CD4-positive, alpha-beta memory T cell (primary cell): ENCODE results near the gene FNTB. TPM values are rescaled to one million over a fixed set of nuclear protein-coding genes. Genes with fewer than 3 reads are reported as not detected.
A peak's percentile ranks its signal among the peaks of the same experiment; 100 is the strongest.

Experiments
- CTCF ChIA-PET: fragments of 350-600 bp; sonication (Branson Sonifier 250); formaldehyde crosslinking; loops from one replicate; lab custom pipeline; 2021; ENCODE audit warnings: inconsistent platforms; ENCODE audit not compliant: partially characterized antibody; lab: Charles Lee
- POLR2A ChIA-PET: fragments of 350-600 bp; sonication (Branson Sonifier 250); formaldehyde crosslinking; loops from one replicate; lab custom pipeline; 2021; ENCODE audit not compliant: partially characterized antibody; lab: Charles Lee
- DNase-seq, 5 donors: peaks; one replicate each; pipeline versions ENCODE4 v3.0.0 to v3.0.0-alpha.2; 2020 to 2022; ENCODE audit warnings: mixed read lengths in 1 of 5
- H3K27ac ChIP-seq: one replicate; pipeline ENCODE4 v1.7.0; 2013; ENCODE audit warnings: low read depth, low read length
- H3K27me3 ChIP-seq: 2 replicates; pipeline ENCODE4 v1.7.0; 2013; ENCODE audit warnings: mild to moderate bottlenecking, low read length, moderate library complexity; ENCODE audit not compliant: insufficient read depth
- H3K36me3 ChIP-seq: 2 replicates; pipeline ENCODE4 v1.7.0; 2013; ENCODE audit warnings: mild to moderate bottlenecking, low read length, moderate library complexity; ENCODE audit not compliant: insufficient read depth
- H3K4me1 ChIP-seq: 2 replicates; pipeline ENCODE4 v1.7.0; 2013; ENCODE audit warnings: mild to moderate bottlenecking, low read length, moderate library complexity; ENCODE audit not compliant: insufficient read depth
- H3K4me3 ChIP-seq, 2 donors: one replicate each; pipeline ENCODE4 v1.7.0; 2013; ENCODE audit warnings: low read length in 2 of 2, mild to moderate bottlenecking in 1 of 2
- H3K9me3 ChIP-seq, 2 donors: one replicate each; pipeline ENCODE4 v1.7.0; 2013; ENCODE audit warnings: low read length in 2 of 2, control low read depth in 1 of 2; ENCODE audit not compliant: control insufficient read depth in 1 of 2
- H3K27ac Mint-ChIP-seq, 7 donors: one replicate each; pipeline ENCODE4 v1.8.0; 2020 to 2021; ENCODE audit warnings: mixed read lengths in 7 of 7, mild to moderate bottlenecking in 6 of 7, inconsistent platforms in 3 of 7, moderate library complexity in 3 of 7
- H3K27me3 Mint-ChIP-seq, 2 donors: one replicate each; pipeline ENCODE4 v1.8.0; 2020 to 2021; ENCODE audit warnings: mixed read lengths in 2 of 2
- H3K36me3 Mint-ChIP-seq, 2 donors: one replicate each; pipeline ENCODE4 v1.8.0; 2020 to 2021; ENCODE audit warnings: mixed read lengths in 2 of 2, inconsistent platforms in 1 of 2, mild to moderate bottlenecking in 1 of 2
- H3K4me1 Mint-ChIP-seq, 4 donors: one replicate each; pipeline ENCODE4 v1.8.0; 2020 to 2021; ENCODE audit warnings: mixed read lengths in 4 of 4, mild to moderate bottlenecking in 1 of 4
- H3K4me3 Mint-ChIP-seq, 8 donors: one replicate each; pipeline ENCODE4 v1.8.0; 2020 to 2021; ENCODE audit warnings: mixed read lengths in 8 of 8, mild to moderate bottlenecking in 7 of 8, moderate library complexity in 6 of 8, inconsistent platforms in 3 of 8
- H3K9me3 Mint-ChIP-seq, 8 donors: one replicate each; pipeline ENCODE4 v1.8.0; 2020 to 2021; ENCODE audit warnings: mixed read lengths in 8 of 8, mild to moderate bottlenecking in 5 of 8, inconsistent platforms in 3 of 8, moderate library complexity in 1 of 8
- intact Hi-C: fragments of 100-400 bp; cut with micrococcal nuclease; formaldehyde crosslinking; loops from one replicate; pipeline ENCODE4 v1.15.1; 2023
- polyA plus RNA-seq, 2 donors: library from polyadenylated mRNA; unstranded; fragments of 300-500 nt; fragmentation: Illumina TruSeq; gene quantifications; one replicate each; pipeline ENCODE4 v1.2.3, GENCODE V29; 2021
- total RNA-seq, 2 experiments: library from RNA; stranded (reverse); gene quantifications; one replicate each; pipeline ENCODE4 v1.2.3, GENCODE V29; 2021

Gene FNTB
- total and polyA plus RNA-seq, 4 experiments from 2014 or later, result 4.5 to 13.6 (median 11.8) TPM

DNA sequence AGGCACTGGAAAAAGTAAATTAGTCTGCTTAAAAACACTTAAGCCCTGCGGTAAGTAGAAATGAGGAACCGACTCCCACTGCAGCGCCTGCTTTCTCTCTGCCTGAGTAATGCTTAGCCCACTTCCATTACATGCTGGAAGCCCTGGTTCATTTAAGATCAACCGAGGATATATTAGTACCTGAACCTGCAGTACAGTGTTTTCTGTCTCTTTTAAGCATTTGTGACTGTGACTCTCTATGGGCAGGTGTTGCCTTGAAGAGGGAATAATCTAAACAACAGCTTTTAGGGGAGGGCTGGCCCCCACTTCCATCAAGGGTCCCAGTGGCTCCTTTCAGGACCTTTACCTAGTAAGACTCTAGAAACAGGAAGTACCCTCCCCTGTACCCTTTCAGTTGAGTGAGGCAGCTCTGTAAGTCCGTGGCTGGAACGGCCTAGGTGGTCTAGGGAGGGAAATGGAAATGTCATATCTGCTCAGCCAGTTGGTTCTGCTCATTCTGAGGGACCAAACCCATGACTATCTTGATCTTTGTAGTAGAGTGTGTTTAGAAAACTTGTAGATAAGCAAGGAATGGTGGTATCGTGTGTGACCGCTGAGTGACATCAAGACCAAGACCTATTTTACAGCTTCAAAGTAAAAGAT lies 56.2 kb downstream of the FNTB start:
- H3K36me3 Mint-ChIP-seq, result peaks cover 46 to 48% of the 10 kb centered on the region in 2 donors
- peak overlapping the region in 3 of 7 donors; percentile 1 to 57 (median 33) for H3K27ac Mint-ChIP-seq
- intact Hi-C loops, result no loop called here
- CTCF ChIA-PET, result no interaction called here
- peaks cover 4 to 12% (median 6%) of the 10 kb centered on the region in 4 donors for H3K4me1 Mint-ChIP-seq
- no peaks in the 10 kb centered on the region for H3K27me3 Mint-ChIP-seq
- Histone ChIP-seq H3K27me3 (no peaks in the 10 kb centered on the region), H3K27ac (no peak overlapping the region), H3K4me3 (no peak overlapping the region), H3K4me1 (no peaks in the 10 kb centered on the region), H3K36me3 (peaks cover 27% of the 10 kb centered on the region), H3K9me3 (no peaks in the 10 kb centered on the region)
- POLR2A ChIA-PET, result no interaction called here
- no peaks in the 10 kb centered on the region for H3K9me3 Mint-ChIP-seq
- DNase-seq, result no peak
- no peak overlapping the region for H3K4me3 Mint-ChIP-seq

DNA sequence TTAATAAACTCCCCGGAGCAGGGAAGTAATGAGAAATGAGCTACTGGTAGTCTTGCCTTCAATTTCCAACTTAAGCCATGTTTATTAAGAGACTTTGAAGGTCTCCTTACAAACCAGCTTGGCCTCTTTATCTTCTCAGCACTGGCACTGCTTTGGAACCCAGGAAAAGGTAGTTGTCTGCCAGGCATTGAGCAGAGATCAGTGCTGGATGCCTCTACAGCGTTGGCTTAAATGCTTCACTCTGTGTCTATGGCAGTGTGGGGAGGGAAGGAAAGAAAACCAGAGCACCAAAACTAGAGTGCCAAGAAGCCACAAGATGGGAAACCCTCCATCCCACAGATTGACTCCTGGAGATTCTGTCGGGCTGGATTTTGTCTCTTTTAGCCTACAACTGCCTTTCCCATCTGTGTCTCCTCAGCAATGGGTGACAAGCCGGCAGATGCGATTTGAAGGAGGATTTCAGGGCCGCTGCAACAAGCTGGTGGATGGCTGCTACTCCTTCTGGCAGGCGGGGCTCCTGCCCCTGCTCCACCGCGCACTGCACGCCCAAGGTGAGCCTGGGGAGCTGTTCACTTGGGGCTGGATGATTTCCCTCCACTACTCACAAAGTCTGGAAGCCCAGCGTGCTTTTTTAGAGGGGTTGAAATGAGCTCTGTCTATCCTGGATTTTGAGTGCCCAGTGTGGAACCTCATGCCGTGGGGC lies 57.3 kb downstream of the FNTB start:
- Histone ChIP-seq H3K4me1 (no peaks in the 10 kb centered on the region), H3K9me3 (no peaks in the 10 kb centered on the region), H3K27me3 (no peaks in the 10 kb centered on the region), H3K36me3 (peaks cover 27% of the 10 kb centered on the region), H3K27ac (no peak overlapping the region), H3K4me3 (no peak overlapping the region)
- DNase-seq, result no peak
- Mint-ChIP-seq H3K36me3 (peaks cover 42 to 46% of the 10 kb centered on the region in 2 donors), H3K9me3 (no peaks in the 10 kb centered on the region), H3K4me3 (no peak overlapping the region), H3K27me3 (no peaks in the 10 kb centered on the region), H3K4me1 (peaks cover 4 to 13% (median 6%) of the 10 kb centered on the region in 4 donors), H3K27ac (peak overlapping the region in 3 of 7 donors; percentile 36 to 68 (median 65))
- intact Hi-C loops, result no loop called here
- CTCF ChIA-PET, result no interaction called here
- POLR2A ChIA-PET, result no interaction called here

DNA sequence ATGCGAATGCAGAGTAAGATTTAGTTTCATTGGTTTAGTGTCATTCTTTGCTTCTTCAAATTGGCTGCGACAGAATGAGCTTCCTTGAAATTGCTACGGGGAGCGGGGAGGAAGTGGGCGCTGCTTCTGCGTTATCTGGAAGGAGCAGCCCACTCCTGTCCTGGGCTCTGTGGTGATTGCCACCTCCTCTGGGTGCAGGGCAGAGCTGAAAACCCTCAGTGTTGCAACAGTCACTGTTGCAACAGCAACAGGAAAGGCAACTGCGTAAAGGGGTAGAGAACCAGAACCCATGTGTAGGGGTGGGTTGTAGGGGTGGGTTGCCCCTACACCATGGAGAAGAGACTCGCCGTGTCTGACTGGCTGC lies 57.9 kb downstream of the FNTB start:
- Histone ChIP-seq H3K4me3 (no peak overlapping the region), H3K9me3 (no peaks in the 10 kb centered on the region), H3K27me3 (no peaks in the 10 kb centered on the region), H3K4me1 (no peaks in the 10 kb centered on the region), H3K27ac (no peak overlapping the region), H3K36me3 (peaks cover 27% of the 10 kb centered on the region)
- no peak overlapping the region for H3K4me3 Mint-ChIP-seq
- intact Hi-C loops, result no loop called here
- H3K36me3 Mint-ChIP-seq, result peaks cover 39 to 50% of the 10 kb centered on the region in 2 donors
- H3K4me1 Mint-ChIP-seq, result peaks cover 4 to 13% (median 6%) of the 10 kb centered on the region in 4 donors
- H3K9me3 Mint-ChIP-seq, result no peaks in the 10 kb centered on the region
- CTCF ChIA-PET, result no interaction called here
- H3K27ac Mint-ChIP-seq, result peak overlapping the region in 1 of 7 donors; percentile 65
- POLR2A ChIA-PET, result no interaction called here
- no peaks in the 10 kb centered on the region for H3K27me3 Mint-ChIP-seq
- no peak for DNase-seq

DNA sequence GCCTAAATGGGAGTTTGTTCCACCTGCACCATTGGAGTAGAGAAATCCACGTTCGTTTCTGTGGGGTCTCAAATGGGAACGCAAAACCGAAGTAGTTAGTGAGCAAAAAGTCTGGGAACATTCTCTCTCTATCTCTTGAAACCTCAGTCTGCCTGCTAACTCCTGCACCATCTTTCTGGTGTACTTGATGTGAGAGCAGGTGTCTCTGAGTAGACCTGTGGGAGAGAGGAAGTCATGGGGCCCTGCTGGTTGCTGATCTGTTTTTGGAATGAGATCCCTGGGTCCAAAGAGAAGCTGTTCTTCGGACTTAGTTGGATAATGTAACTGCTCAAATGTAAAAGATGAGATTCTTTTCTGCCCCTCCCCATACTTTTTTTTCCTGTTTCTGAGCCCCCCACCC lies 58.3 kb downstream of the FNTB start:
- peaks cover 39 to 50% of the 10 kb centered on the region in 2 donors for H3K36me3 Mint-ChIP-seq

DNA sequence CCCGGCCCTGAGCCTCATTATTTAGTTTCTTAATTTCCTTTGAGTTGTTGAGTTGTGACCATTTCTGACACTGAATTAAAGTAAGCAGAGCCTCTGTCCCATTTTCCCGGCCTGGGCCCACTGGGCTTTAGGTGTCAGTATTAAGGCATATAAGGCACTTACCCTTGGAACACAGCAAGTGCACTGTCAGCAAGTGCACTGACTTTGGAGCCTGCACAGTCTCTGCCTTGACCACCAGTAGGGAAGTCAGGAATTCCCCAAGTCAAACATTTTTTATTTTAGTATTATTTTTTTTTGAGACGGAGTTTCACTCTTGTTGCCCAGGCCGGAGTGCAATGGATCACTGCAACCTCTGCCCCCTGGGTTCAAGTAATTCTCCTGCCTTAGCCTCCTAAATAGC lies 59.0 kb downstream of the FNTB start:
- Histone ChIP-seq H3K4me3 (no peak overlapping the region), H3K27ac (no peak overlapping the region), H3K4me1 (no peaks in the 10 kb centered on the region), H3K36me3 (peaks cover 25% of the 10 kb centered on the region), H3K9me3 (no peaks in the 10 kb centered on the region), H3K27me3 (no peaks in the 10 kb centered on the region)
- no peaks in the 10 kb centered on the region for H3K27me3 Mint-ChIP-seq
- ChIA-PET CTCF (no interaction called here), POLR2A (no interaction called here)
- peaks cover 38 to 47% of the 10 kb centered on the region in 2 donors for H3K36me3 Mint-ChIP-seq
- no peaks in the 10 kb centered on the region for H3K9me3 Mint-ChIP-seq
- H3K4me3 Mint-ChIP-seq, result no peak overlapping the region
- no peak overlapping the region for H3K27ac Mint-ChIP-seq
- peaks cover 4 to 13% (median 6%) of the 10 kb centered on the region in 4 donors for H3K4me1 Mint-ChIP-seq
- intact Hi-C loops, result no loop called here
- DNase-seq, result no peak

More for the DNA sequence above, 58.3 kb downstream of the FNTB start:
- no peaks in the 10 kb centered on the region for H3K27me3 Mint-ChIP-seq
- Histone ChIP-seq H3K4me3 (no peak overlapping the region), H3K27me3 (no peaks in the 10 kb centered on the region), H3K36me3 (peaks cover 27% of the 10 kb centered on the region), H3K9me3 (no peaks in the 10 kb centered on the region), H3K4me1 (no peaks in the 10 kb centered on the region), H3K27ac (no peak overlapping the region)
- intact Hi-C loops, result no loop called here
- H3K4me1 Mint-ChIP-seq, result peaks cover 4 to 13% (median 6%) of the 10 kb centered on the region in 4 donors
- H3K4me3 Mint-ChIP-seq, result no peak overlapping the region
- H3K27ac Mint-ChIP-seq, result peak overlapping the region in 1 of 7 donors; percentile 51
- H3K9me3 Mint-ChIP-seq, result no peaks in the 10 kb centered on the region
- POLR2A ChIA-PET, result no interaction called here
- CTCF ChIA-PET, result no interaction called here
- no peak for DNase-seq

DNA sequence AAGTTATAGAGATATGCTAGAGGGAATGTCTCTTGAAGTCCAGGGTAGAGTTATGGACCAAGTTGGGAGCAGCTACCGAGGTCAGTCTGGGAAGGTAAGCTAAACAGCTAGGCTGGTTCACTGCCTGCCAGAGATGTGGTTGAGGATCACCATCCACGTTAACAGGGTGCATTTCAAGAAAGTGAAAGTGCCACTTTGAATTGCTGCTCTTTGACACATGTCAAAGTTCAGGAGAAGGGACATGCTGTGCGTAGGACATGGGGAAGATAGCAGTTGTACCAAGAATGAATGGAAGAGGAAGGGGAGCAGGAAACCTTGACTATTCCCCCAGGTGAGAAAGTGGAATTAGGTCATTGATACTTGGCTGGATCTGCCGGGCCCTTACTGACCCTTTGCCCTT lies 66.1 kb downstream of the FNTB start:
- H3K36me3 ChIP-seq, result no peaks in the 10 kb centered on the region
- H3K27ac Mint-ChIP-seq, result peak overlapping the region in 4 of 7 donors; percentile 28 to 50 (median 34)
- POLR2A ChIA-PET, result no interaction called here
- peaks cover 1 to 18% (median 1%) of the 10 kb centered on the region in 4 donors for H3K4me1 Mint-ChIP-seq
- CTCF ChIA-PET, result no interaction called here
- no peaks in the 10 kb centered on the region for H3K27me3 ChIP-seq
- no peak overlapping the region for H3K4me3 ChIP-seq
- H3K4me1 ChIP-seq, result no peaks in the 10 kb centered on the region
- no peaks in the 10 kb centered on the region for H3K9me3 ChIP-seq
- no peaks in the 10 kb centered on the region for H3K9me3 Mint-ChIP-seq
- peaks cover 19 to 24% of the 10 kb centered on the region in 2 donors for H3K36me3 Mint-ChIP-seq
- intact Hi-C loops, result no loop called here
- H3K4me3 Mint-ChIP-seq, result peak overlapping the region in 1 of 8 donors; percentile 11
- no peak for DNase-seq
- H3K27me3 Mint-ChIP-seq, result no peaks in the 10 kb centered on the region
- no peak overlapping the region for H3K27ac ChIP-seq

DNA sequence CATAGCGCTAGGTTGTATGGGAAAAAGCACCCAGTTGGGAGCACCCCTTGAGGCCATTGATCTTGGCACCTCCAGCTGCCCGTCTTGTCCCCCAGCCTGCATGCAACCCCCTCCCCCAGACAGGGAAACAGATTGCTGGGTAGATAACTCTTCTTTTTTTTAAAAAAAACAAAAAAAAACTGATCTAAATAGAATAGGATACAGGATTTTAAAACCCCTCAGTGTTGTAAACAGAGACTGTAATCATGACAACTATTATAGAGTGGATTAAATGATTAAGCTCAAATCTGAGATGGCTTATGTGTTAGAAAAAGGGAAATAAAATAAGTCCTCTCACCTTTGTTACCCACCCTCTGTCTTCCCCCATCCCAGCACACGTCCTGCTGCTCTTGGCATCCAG lies 66.8 kb downstream of the FNTB start:
- no peaks in the 10 kb centered on the region for H3K4me1 ChIP-seq
- H3K9me3 Mint-ChIP-seq, result no peaks in the 10 kb centered on the region
- H3K36me3 ChIP-seq, result no peaks in the 10 kb centered on the region
- no peak overlapping the region for H3K4me3 ChIP-seq
- intact Hi-C loops, result no loop called here
- CTCF ChIA-PET, result no interaction called here
- no peak for DNase-seq
- H3K36me3 Mint-ChIP-seq, result peaks cover 23 to 27% of the 10 kb centered on the region in 2 donors
- no peak overlapping the region for H3K27ac ChIP-seq
- POLR2A ChIA-PET, result no interaction called here
- H3K4me3 Mint-ChIP-seq, result no peak overlapping the region
- H3K27me3 Mint-ChIP-seq, result no peaks in the 10 kb centered on the region
- peak overlapping the region in 2 of 7 donors; percentile 4 to 15 for H3K27ac Mint-ChIP-seq
- no peaks in the 10 kb centered on the region for H3K27me3 ChIP-seq
- H3K9me3 ChIP-seq, result no peaks in the 10 kb centered on the region
- peaks cover 0 to 19% (median 1%) of the 10 kb centered on the region in 4 donors for H3K4me1 Mint-ChIP-seq
